HEK293 (cell line): ENCODE measurements around the gene TMEM50B.

Experiments used
- KLF9 ChIP-seq: fragments of 450-650 bp; formaldehyde crosslinking; IDR thresholded peaks from 2 replicates; pipeline ENCODE4 v1.5.1; 2016; ENCODE audit warnings: missing biosample characterization, missing genetic modification characterization, low read depth
- ZBTB21 ChIP-seq: fragments of 450-650 bp; formaldehyde crosslinking; IDR thresholded peaks from 2 replicates; pipeline ENCODE4 v1.5.1; 2017; ENCODE audit warnings: missing biosample characterization, missing genetic modification characterization
- ZNF112 ChIP-seq: fragments of 450-650 bp; formaldehyde crosslinking; IDR thresholded peaks from 2 replicates; pipeline ENCODE4 v1.5.0; 2017; ENCODE audit warnings: missing biosample characterization, missing genetic modification characterization
- ZNF48 ChIP-seq: fragments of 450-650 bp; formaldehyde crosslinking; IDR thresholded peaks from 2 replicates; pipeline ENCODE4 v1.5.1; 2016; ENCODE audit warnings: missing biosample characterization, missing genetic modification characterization
- ZNF529 ChIP-seq: fragments of 450-650 bp; formaldehyde crosslinking; IDR thresholded peaks from 2 replicates; pipeline ENCODE4 v1.5.1; 2017; ENCODE audit warnings: missing genetic modification characterization, missing biosample characterization; ENCODE audit not compliant: insufficient replicate concordance
- ZNF548 ChIP-seq: fragments of 450-650 bp; formaldehyde crosslinking; IDR thresholded peaks from 2 replicates; pipeline ENCODE4 v1.5.1; 2016; ENCODE audit warnings: missing biosample characterization, missing genetic modification characterization
- ZNF558 ChIP-seq: fragments of 450-650 bp; formaldehyde crosslinking; IDR thresholded peaks from 2 replicates; pipeline ENCODE4 v1.5.1; 2016; ENCODE audit warnings: missing biosample characterization, missing genetic modification characterization
- TF ChIP-seq, protein P1 (sequence below): fragments of 450-650 bp; formaldehyde crosslinking; IDR thresholded peaks from 2 replicates; pipeline ENCODE4 v1.5.1; 2016; ENCODE audit warnings: missing biosample characterization, missing genetic modification characterization
- TF ChIP-seq, protein P2 (sequence below): fragments of 450-650 bp; formaldehyde crosslinking; IDR thresholded peaks from 2 replicates; pipeline ENCODE4 v1.5.1; 2016; ENCODE audit warnings: missing biosample characterization, missing genetic modification characterization

GRCh38 chr21:33402001-33402979 lies 77.5 kb downstream of the TMEM50B start:
- no peak for TF ChIP-seq ZNF529 (tag by site-specific recombination)
- TF ChIP-seq, protein P1, sequence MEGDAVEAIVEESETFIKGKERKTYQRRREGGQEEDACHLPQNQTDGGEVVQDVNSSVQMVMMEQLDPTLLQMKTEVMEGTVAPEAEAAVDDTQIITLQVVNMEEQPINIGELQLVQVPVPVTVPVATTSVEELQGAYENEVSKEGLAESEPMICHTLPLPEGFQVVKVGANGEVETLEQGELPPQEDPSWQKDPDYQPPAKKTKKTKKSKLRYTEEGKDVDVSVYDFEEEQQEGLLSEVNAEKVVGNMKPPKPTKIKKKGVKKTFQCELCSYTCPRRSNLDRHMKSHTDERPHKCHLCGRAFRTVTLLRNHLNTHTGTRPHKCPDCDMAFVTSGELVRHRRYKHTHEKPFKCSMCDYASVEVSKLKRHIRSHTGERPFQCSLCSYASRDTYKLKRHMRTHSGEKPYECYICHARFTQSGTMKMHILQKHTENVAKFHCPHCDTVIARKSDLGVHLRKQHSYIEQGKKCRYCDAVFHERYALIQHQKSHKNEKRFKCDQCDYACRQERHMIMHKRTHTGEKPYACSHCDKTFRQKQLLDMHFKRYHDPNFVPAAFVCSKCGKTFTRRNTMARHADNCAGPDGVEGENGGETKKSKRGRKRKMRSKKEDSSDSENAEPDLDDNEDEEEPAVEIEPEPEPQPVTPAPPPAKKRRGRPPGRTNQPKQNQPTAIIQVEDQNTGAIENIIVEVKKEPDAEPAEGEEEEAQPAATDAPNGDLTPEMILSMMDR (tag by site-specific recombination), result no peak
- TF ChIP-seq KLF9, result no peak
- no peak for TF ChIP-seq ZNF48 (tag by site-specific recombination)
- TF ChIP-seq ZNF558 (tag by site-specific recombination), result no peak
- TF ChIP-seq ZNF548 (tag by site-specific recombination), result no peak
- no peak for TF ChIP-seq ZBTB21 (tag by site-specific recombination)
- TF ChIP-seq, protein P2, sequence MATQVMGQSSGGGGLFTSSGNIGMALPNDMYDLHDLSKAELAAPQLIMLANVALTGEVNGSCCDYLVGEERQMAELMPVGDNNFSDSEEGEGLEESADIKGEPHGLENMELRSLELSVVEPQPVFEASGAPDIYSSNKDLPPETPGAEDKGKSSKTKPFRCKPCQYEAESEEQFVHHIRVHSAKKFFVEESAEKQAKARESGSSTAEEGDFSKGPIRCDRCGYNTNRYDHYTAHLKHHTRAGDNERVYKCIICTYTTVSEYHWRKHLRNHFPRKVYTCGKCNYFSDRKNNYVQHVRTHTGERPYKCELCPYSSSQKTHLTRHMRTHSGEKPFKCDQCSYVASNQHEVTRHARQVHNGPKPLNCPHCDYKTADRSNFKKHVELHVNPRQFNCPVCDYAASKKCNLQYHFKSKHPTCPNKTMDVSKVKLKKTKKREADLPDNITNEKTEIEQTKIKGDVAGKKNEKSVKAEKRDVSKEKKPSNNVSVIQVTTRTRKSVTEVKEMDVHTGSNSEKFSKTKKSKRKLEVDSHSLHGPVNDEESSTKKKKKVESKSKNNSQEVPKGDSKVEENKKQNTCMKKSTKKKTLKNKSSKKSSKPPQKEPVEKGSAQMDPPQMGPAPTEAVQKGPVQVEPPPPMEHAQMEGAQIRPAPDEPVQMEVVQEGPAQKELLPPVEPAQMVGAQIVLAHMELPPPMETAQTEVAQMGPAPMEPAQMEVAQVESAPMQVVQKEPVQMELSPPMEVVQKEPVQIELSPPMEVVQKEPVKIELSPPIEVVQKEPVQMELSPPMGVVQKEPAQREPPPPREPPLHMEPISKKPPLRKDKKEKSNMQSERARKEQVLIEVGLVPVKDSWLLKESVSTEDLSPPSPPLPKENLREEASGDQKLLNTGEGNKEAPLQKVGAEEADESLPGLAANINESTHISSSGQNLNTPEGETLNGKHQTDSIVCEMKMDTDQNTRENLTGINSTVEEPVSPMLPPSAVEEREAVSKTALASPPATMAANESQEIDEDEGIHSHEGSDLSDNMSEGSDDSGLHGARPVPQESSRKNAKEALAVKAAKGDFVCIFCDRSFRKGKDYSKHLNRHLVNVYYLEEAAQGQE, result no peak
- TF ChIP-seq ZNF112, result no peak
